GM12878 (cell line): ENCODE measurements around the gene COX6B2.

Source experiments
- ATF3 ChIP-seq: IDR thresholded peaks from 2 replicates; pipeline ENCODE4 v1.6.1; 2011; ENCODE audit warnings: low read depth, mild to moderate bottlenecking, low read length, moderate library complexity, borderline replicate concordance; ENCODE audit errors: extremely low read depth
- POLR2AphosphoS5 ChIP-seq: IDR thresholded peaks from 2 replicates; pipeline ENCODE4 v1.6.1; 2011; ENCODE audit warnings: mild to moderate bottlenecking, low read length, inconsistent platforms
- RAD51 ChIP-seq: fragments of 450-650 bp; IDR thresholded peaks from 2 replicates; pipeline ENCODE4 v1.6.1; 2016; ENCODE audit warnings: moderate library complexity, mild to moderate bottlenecking, inconsistent platforms
- SMAD1 ChIP-seq: fragments of 450-650 bp; IDR thresholded peaks from 2 replicates; pipeline ENCODE4 v1.6.1; 2018; ENCODE audit warnings: mild to moderate bottlenecking, low read depth; ENCODE audit not compliant: partially characterized antibody

GRCh38 chr19:55301459-55302317 lies 52.8 kb downstream of the COX6B2 start:
- TF ChIP-seq RAD51 (no peak), SMAD1 (no peak), ATF3 (peak; percentile 21; the same call in 1 of the 2 replicates), POLR2AphosphoS5 (peak; percentile 28; the same call in 1 of the 2 replicates)
